ENCODE results near the gene MAP4K2. TPM values are rescaled to one million over a fixed set of nuclear protein-coding genes. Genes with fewer than 3 reads are reported as not detected.

Gene MAP4K2
- total and polyA plus RNA-seq, 9 of the 15 experiments (the other 6 are each of a cell fraction or from before 2014, with no cell fraction given) = 0.13 to 14.5 (median 7.3) TPM

GRCh38 chr11:64845129-64845775, 42.2 kb upstream of the MAP4K2 start (continued):
- TF ChIP-seq AFF4 (CRISPR knock-in tag; IDR thresholded peaks at IDR 0.05) (0 out of 2 replicates have a peak, but pooled peaks have one; percentile 48), TSC22D4 (tag; IDR thresholded peaks at IDR 0.05) (no peak), SAFB (IDR thresholded peaks at IDR 0.05; ENCODE audit: borderline replicate concordance, low read depth, low read length) (no peak), ZNF740 (CRISPR knock-in tag; IDR thresholded peaks at IDR 0.05) (no peak), ZNF740 (tag; IDR thresholded peaks at IDR 0.05) (peak in 1 of 2 experiments; percentile 17; a peak in 1 of 4 replicates), ZBTB2 (IDR thresholded peaks at IDR 0.05) (no peak), MLX (CRISPR knock-in tag; conservative IDR thresholded peaks at IDR 0.05) (no peak), NFIC (IDR thresholded peaks at IDR 0.05) (peak; percentile 38), HMGN3 (IDR thresholded peaks at IDR 0.05; ENCODE audit: borderline replicate concordance, extremely low read depth, insufficient read length, low read depth, low read length) (no peak), ZNF280B (CRISPR knock-in tag; IDR thresholded peaks at IDR 0.05) (no peak), NEUROD1 (IDR thresholded peaks at IDR 0.05; ENCODE audit: borderline replicate concordance, low read depth, low read length, partially characterized antibody) (no peak), JUN (IDR thresholded peaks at IDR 0.05; ENCODE audit: borderline replicate concordance, low read depth, low read length) (no peak), JUN (CRISPR knock-in tag; IDR thresholded peaks at IDR 0.05; ENCODE audit: borderline replicate concordance) (no peak), CC2D1A (IDR thresholded peaks at IDR 0.05) (peak; percentile 73; the same call in 1 of the 2 replicates), ZNF184 (CRISPR knock-in tag; IDR thresholded peaks at IDR 0.05) (no peak), ZFX (CRISPR knock-in tag; IDR thresholded peaks at IDR 0.05) (no peak), POLR2B (IDR thresholded peaks at IDR 0.05; ENCODE audit: low read depth, partially characterized antibody) (no peak)

Data from K562 (cell line).